HEK293 (cell line): Measurements from ENCODE around the gene PAK2.
A peak's percentile ranks its signal among the peaks of the same experiment; 100 is the strongest.
"Not testable (repeated sequence)": the region's sequence is repeated elsewhere in the genome, so short reads cannot be mapped to it uniquely, and the experiment has no call there.

Source experiments
- CTCF ChIA-PET: fragments of 350-600 bp; formaldehyde crosslinking; extraction: SDS; loops from one replicate; lab custom pipeline; 2021; ENCODE audit warnings: antibody characterized with exemption; lab: Yijun Ruan, JAX
- POLR2A ChIA-PET: fragments of 300-600 bp; formaldehyde crosslinking; extraction: SDS; loops from one replicate; lab custom pipeline; 2020; ENCODE audit warnings: antibody characterized with exemption, inconsistent platforms; lab: Yijun Ruan, JAX
- H3K27ac ChIP-seq: fragments of 200-500 bp; sonication (Bioruptor generic); 2 replicates; pipeline ENCODE4 v1.5.1; 2014; ENCODE audit warnings: low read depth, low read length, control low read depth, inconsistent platforms; ENCODE audit errors: extremely low read depth
- H3K36me3 ChIP-seq, 2 experiments: fragments of 200-500 bp in 1 of 2; sonication (Bioruptor generic) in 1 of 2; 1 replicate in 1 of 2; 2 replicates in 1 of 2; pipeline ENCODE4 v1.5.1; 2014 to 2017; ENCODE audit warnings: inconsistent platforms in 2 of 2, low read length in 2 of 2; ENCODE audit not compliant: control insufficient read depth in 2 of 2, insufficient read depth in 1 of 2
- H3K4me1 ChIP-seq: fragments of 200-500 bp; sonication (Bioruptor generic); 2 replicates; pipeline ENCODE4 v1.5.1; 2014; ENCODE audit warnings: mild to moderate bottlenecking, low read length, inconsistent platforms; ENCODE audit not compliant: control insufficient read depth, insufficient read depth
- H3K4me3 ChIP-seq: 2 replicates; pipeline ENCODE4 v1.5.1; 2011; ENCODE audit warnings: low read depth, mild to moderate bottlenecking, control low read depth, low read length, moderate library complexity
- H3K9me3 ChIP-seq: fragments of 200-500 bp; sonication (Bioruptor generic); 2 replicates; pipeline ENCODE4 v1.5.1; 2014; ENCODE audit warnings: low read depth, low read length, inconsistent platforms; ENCODE audit not compliant: control insufficient read depth, insufficient read depth
- GLIS2 ChIP-seq: fragments of 450-650 bp; formaldehyde crosslinking; IDR thresholded peaks from 2 replicates; pipeline ENCODE4 v1.5.1; 2016; ENCODE audit warnings: missing biosample characterization, missing genetic modification characterization
- ZBTB17 ChIP-seq: fragments of 450-650 bp; formaldehyde crosslinking; IDR thresholded peaks from 2 replicates; pipeline ENCODE4 v1.5.1; 2016; ENCODE audit warnings: missing biosample characterization, missing genetic modification characterization
- ZNF558 ChIP-seq: fragments of 450-650 bp; formaldehyde crosslinking; IDR thresholded peaks from 2 replicates; pipeline ENCODE4 v1.5.1; 2016; ENCODE audit warnings: missing biosample characterization, missing genetic modification characterization
- ZNF639 ChIP-seq: fragments of 450-650 bp; formaldehyde crosslinking; IDR thresholded peaks from 2 replicates; pipeline ENCODE4 v1.5.1; 2016; ENCODE audit warnings: missing biosample characterization, missing genetic modification characterization
- ZNF654 ChIP-seq: fragments of 450-650 bp; formaldehyde crosslinking; IDR thresholded peaks from 2 replicates; pipeline ENCODE4 v1.5.1; 2016; ENCODE audit warnings: low read depth, missing biosample characterization, missing genetic modification characterization
- ZNF677 ChIP-seq: fragments of 450-650 bp; IDR thresholded peaks from 2 replicates; pipeline ENCODE4 v1.5.0; 2018; ENCODE audit warnings: missing biosample characterization, mild to moderate bottlenecking, missing genetic modification characterization, moderate library complexity
- ZSCAN23 ChIP-seq: fragments of 450-650 bp; formaldehyde crosslinking; IDR thresholded peaks from 2 replicates; pipeline ENCODE4 v1.5.1; 2016; ENCODE audit warnings: missing biosample characterization, missing genetic modification characterization
- TF ChIP-seq, protein P1 (sequence below): fragments of 450-650 bp; formaldehyde crosslinking; IDR thresholded peaks from 2 replicates; pipeline ENCODE4 v1.5.1; 2016; ENCODE audit warnings: missing biosample characterization, missing genetic modification characterization

The PAK2 gene

DNA sequence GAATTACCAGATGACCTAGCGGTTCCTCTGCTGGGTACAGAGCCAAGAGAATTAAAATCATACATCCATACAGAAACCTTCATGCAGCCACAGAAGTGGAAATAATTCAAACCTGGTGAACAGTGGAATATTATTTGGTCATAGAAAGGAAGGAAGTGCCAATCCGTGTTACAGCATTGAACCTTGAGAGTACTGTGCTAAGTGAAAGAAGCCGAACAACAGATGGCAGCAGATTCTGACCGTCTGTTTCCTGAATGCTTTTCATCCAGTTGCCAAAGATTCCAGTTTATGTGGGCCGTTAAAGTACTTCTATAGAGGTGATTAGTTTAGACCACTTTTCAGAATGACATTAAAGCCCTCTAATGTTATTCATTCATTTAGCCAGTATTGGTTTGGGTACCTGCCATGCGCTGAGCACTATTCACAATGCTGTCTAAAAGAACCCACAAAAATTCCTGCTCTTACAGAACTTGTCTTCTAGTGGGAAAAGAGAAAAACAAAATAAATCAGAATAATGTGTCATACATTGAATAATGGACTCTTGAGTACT, 82.2 kb downstream of the PAK2 start:
- Histone ChIP-seq H3K9me3 (no peaks in the 10 kb centered on the region), H3K27ac (no peak overlapping the region), H3K4me3 (no peak overlapping the region), H3K4me1 (no peaks in the 10 kb centered on the region), H3K36me3 (peaks cover 9 to 63% of the 10 kb centered on the region in 2 experiments)
- no peak for TF ChIP-seq ZBTB17 (tag by site-specific recombination)
- no peak for TF ChIP-seq ZNF677 (tag by site-specific recombination)
- no peak for TF ChIP-seq ZSCAN23 (tag by site-specific recombination)
- no peak for TF ChIP-seq GLIS2 (tag by site-specific recombination)
- ChIA-PET POLR2A (no interaction called here), CTCF (no interaction called here)

DNA sequence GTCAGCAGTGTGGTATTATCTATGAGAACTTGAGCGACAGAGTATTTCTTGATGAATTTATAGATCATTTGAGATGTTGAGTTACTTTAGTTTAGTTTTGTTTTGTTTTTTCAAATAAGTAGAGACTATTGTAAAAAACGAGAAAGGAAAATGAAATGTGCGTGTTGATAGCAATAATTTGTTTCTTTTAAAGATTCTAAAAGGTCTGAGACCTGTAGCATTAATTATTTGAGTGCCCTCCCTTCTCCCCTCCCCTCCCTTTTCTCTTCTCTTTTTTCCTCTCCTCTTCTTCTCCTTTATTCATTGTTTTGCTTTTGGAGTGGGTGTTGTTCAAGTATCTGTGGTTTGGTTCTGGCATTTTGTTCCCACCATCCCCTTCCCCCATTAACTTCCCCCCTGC, 90.0 kb downstream of the PAK2 start:
- CTCF ChIA-PET: interaction anchor here (1.1 to 1.3 kb wide), 2 partner anchors 8 to 14 kb away, joined by 3 to 5 read pairs; no protein-coding TSS in a partner anchor
- H3K36me3 ChIP-seq: peaks cover 0 to 26% of the 10 kb centered on the region in 2 experiments
- H3K4me1 ChIP-seq, POLR2A ChIA-PET, H3K27ac ChIP-seq, H3K4me3 ChIP-seq, H3K9me3 ChIP-seq: not testable (repeated sequence)

DNA sequence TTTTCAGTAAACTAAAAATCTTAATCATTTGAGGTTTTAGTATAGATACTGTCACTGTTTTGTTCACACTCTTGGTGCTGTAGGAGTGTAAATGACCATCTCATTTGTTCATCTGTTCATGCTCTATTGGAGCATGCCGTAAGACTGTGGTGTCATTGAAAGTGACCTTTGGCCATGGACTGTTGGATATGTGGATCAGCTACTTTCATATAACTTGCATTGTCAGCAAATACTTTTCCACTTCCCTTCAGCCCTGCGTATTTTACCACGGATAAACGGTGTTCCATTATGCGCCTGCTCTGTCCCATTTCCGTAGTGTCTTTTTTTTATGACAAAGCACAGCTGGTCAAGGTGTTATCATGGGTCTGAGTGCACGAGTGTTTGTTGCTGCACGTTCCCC, 95.4 kb downstream of the PAK2 start:
- TF ChIP-seq ZNF639 (tag by site-specific recombination) (no peak), ZNF558 (0 out of 2 replicates have a peak, but pooled peaks have one; percentile 12)
- Histone ChIP-seq H3K9me3 (no peaks in the 10 kb centered on the region), H3K4me1 (no peaks in the 10 kb centered on the region), H3K27ac (no peak overlapping the region), H3K36me3 (peaks cover 0 to 7% of the 10 kb centered on the region in 2 experiments; a peak in 2 of 3 replicates), H3K4me3 (no peak overlapping the region)
- ChIA-PET POLR2A (no interaction called here), CTCF (interaction anchor here (0.6 kb wide), 1 partner anchor 104 kb away, joined by 4 read pairs; no protein-coding TSS in a partner anchor)

DNA sequence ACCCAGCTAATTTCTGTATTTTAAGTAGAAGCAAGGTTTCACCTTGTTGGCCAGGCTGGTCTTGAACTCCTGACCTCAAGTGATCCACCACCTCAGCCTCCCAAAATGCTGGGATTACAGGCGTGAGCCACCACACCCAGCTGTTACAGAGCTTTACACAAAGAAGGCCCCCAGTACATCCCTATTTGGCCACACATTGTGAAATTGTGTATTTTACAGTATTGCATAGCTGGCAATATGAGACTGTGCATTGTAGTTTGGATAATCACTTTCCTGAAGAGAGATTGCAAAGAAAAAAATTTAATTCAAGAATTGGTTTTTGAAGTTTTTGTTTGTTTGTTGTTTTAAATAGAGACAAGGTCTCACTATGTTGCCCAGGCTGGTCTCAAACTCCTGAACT, 97.0 kb downstream of the PAK2 start:
- POLR2A ChIA-PET, H3K36me3 ChIP-seq, H3K4me3 ChIP-seq, CTCF ChIA-PET, H3K9me3 ChIP-seq, H3K4me1 ChIP-seq, H3K27ac ChIP-seq: not testable (repeated sequence)

DNA sequence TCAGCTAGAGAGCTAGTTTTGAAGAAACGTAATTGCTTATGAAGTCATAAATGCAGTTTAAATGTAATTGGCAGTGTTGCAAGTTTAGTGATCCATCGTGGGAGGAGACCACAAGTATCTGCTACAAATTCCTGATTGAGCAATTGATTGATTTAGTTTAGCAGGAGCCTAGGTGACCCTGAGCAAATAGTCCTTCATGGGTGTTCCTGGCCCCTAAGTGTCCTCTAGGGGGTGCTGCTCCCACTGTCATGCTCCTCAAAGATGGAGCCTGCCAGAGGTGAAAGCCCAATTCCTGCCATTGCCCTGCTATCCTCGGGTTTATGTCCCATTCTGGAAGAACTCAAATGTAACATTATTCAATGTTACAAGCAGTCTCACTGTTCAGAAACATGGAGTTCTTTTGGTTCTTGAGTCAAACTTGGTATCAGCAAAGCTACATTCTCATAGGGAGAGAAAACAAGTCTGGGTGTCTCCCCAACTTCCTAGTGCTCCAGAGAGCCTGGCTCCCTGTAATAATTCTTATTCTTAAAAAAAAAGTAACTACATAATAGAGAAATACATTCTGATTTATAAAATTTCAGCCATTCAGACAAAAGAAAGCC, 98.3 kb downstream of the PAK2 start:
- H3K36me3 ChIP-seq: no peaks in the 10 kb centered on the region
- POLR2A ChIA-PET: no interaction called here
- H3K4me1 ChIP-seq: no peaks in the 10 kb centered on the region
- H3K27ac ChIP-seq: no peak overlapping the region
- CTCF ChIA-PET: interaction anchor here (0.6 to 1.1 kb wide), 10 partner anchors 9 to 113 kb away, joined by 3 to 9 read pairs (median 3); partner anchors contain the start of gene NCBP2
- no peaks in the 10 kb centered on the region for H3K9me3 ChIP-seq
- TF ChIP-seq ZNF654: peak; percentile 53
- TF ChIP-seq, protein P1, sequence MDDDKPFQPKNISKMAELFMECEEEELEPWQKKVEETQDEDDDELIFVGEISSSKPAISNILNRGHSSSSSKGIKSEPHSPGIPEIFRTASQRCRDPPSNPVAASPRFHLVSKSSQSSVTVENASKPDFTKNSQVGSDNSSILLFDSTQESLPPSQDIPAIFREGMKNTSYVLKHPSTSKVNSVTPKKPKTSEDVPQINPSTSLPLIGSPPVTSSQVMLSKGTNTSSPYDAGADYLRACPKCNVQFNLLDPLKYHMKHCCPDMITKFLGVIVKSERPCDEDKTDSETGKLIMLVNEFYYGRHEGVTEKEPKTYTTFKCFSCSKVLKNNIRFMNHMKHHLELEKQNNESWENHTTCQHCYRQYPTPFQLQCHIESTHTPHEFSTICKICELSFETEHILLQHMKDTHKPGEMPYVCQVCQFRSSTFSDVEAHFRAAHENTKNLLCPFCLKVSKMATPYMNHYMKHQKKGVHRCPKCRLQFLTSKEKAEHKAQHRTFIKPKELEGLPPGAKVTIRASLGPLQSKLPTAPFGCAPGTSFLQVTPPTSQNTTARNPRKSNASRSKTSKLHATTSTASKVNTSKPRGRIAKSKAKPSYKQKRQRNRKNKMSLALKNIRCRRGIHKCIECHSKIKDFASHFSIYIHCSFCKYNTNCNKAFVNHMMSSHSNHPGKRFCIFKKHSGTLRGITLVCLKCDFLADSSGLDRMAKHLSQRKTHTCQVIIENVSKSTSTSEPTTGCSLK (tag by site-specific recombination): no peak
- H3K4me3 ChIP-seq: no peak overlapping the region

DNA sequence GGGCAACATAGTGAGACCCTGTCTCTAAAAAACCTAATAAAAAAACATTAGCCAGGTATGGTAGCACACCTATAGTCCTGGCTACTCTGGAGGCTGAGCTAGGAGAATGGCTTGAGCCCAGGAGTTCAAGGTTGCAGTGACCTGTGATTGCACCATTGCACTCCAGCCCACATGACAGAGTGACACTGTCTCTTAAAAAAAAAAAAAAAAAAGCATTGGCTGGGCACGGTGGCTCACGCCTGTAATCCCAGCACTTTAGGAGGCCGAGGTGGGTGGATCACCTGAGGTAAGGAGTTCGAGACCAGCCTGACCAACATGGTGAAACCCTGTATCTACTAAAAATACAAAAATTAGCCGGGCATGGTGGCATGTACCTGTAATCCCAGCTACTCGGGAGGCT, 99.7 kb downstream of the PAK2 start:
- H3K4me1 ChIP-seq, H3K27ac ChIP-seq, H3K4me3 ChIP-seq, H3K36me3 ChIP-seq, H3K9me3 ChIP-seq, POLR2A ChIA-PET: not testable (repeated sequence)
- CTCF ChIA-PET: interaction anchor here (0.6 to 1.1 kb wide), 2 partner anchors 102 to 274 kb away, joined by 4 to 6 read pairs; no protein-coding TSS in a partner anchor
